NCI-H446 (cell line): ENCODE results near the gene LIN7C.
"Not testable (repeated sequence)": the region's sequence is repeated elsewhere in the genome, so short reads cannot be mapped to it uniquely, and the experiment has no call there.

Source experiments
- DNase-seq, 2 experiments: peaks; one replicate each; lab custom pipeline; 2025; lab: John Stamatoyannopoulos, UW

Gene LIN7C, protein sequence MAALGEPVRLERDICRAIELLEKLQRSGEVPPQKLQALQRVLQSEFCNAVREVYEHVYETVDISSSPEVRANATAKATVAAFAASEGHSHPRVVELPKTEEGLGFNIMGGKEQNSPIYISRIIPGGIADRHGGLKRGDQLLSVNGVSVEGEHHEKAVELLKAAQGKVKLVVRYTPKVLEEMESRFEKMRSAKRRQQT

GRCh38 chr11:27506200-27507182 is at the start of gene LIN7C:
Gene LIN7C (minus strand): TSS chr11:27506769. CDS start chr11:27506752, 17 bp downstream.
- peak; percentile 95 to 97 for DNase-seq

DNA sequence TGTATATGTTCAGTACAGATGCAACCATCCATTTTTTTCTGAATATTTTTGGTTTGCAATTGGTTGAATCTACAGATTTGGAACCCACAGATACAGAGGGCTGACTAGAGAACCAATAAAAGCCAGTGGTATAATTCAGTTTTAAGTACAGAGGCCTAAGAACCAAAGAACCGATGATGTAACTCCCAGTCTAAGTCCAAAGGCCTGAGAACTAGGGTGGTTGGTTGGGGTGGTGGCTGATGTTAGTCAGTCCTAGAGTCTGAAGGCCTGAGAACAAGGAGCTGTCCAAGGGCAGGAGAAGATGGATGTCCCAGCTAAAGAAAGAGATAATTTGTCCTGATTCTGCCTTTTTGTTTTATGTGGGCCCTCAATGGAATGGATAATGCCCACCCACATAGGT is 48.7 kb upstream of the LIN7C start:
- DNase-seq, result no peak

DNA sequence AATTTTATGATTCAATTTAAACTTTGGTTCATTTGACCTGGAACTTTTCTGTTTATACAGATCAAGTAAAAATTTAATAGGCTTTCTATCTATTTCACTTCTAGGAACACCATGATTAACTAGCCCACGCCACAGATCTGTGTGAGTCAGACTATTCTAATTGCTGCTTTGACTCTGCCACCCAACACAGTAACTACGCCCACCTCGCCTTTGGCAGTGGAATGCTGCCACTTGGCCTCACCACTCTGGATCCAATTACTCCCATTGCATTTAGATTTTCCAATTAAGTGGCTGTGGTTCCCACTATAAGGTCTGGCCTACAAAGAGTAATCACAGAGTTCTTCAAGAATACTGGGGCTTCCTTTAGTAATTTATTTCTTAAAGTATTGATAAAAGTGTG is 46.6 kb upstream of the LIN7C start:
- no peak for DNase-seq

DNA sequence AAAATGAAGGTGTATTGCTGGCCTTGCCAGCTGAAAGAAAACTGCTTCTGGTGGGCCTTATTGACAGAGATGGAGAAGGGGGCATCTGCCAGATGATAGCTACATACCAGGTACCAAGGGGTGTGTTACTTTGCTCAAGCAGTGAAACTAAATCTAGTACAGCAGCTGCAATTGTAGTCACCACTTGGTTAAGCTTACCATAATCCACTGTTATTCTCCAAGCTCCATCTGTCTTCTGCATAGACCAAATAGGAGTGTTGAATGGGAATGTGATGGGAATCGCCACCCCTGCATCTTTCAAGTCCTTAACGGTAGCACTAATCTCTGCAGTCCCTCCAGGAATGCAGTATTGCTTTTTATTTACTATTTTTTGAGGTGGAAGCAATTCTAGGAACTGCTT is 45.8 kb upstream of the LIN7C start:
- DNase-seq, result no peak

- no peak for DNase-seq
Measured at GRCh38 chr11:27551127-27551526, 44.6 kb upstream of the LIN7C start.

GRCh38 chr11:27545946-27546345 is 39.4 kb upstream of the LIN7C start:
- DNase-seq, result no peak

DNA sequence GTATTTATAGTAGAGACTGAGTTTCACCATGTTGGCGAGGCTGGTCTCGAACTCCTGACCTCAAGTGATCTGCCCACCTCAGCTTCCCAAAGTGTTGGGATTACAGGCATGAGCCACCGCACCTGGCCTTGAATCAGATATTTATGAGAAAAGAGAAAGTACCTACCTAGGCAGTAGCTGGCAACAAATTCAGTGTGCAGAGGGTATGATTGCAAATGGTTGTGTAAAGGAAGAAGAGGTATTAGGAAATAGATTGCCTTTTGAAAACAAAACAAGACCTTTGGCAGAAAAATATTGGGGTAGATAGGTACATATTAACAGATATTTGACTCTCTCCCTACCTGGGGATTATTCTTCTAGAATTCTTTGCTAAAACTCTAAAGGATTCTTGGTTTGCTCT is 38.5 kb upstream of the LIN7C start:
- DNase-seq, result no peak

- DNase-seq, result no peak
Measured at GRCh38 chr11:27541790-27542189, 35.2 kb upstream of the LIN7C start.

GRCh38 chr11:27540051-27540450 is 33.5 kb upstream of the LIN7C start:
- DNase-seq, result no peak

DNA sequence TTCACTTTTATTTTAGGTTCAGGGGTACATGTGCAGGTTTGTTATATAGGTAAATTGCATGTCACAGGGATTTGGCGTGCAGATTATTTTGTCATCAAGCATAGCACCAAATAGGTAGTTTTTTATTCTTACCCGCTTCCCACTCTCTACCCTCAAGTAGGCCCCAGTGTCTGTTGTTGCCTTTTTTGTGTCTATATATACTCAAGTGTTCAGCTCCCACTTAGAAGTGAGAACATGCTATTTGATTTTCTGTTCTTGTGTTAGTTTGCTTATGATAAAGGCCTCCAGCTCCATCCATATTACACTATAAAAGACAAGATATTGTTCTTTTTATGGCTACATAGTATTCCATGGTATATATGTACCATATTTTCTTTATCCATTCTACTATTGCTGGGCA is 28.5 kb upstream of the LIN7C start:
- no peak for DNase-seq

DNA sequence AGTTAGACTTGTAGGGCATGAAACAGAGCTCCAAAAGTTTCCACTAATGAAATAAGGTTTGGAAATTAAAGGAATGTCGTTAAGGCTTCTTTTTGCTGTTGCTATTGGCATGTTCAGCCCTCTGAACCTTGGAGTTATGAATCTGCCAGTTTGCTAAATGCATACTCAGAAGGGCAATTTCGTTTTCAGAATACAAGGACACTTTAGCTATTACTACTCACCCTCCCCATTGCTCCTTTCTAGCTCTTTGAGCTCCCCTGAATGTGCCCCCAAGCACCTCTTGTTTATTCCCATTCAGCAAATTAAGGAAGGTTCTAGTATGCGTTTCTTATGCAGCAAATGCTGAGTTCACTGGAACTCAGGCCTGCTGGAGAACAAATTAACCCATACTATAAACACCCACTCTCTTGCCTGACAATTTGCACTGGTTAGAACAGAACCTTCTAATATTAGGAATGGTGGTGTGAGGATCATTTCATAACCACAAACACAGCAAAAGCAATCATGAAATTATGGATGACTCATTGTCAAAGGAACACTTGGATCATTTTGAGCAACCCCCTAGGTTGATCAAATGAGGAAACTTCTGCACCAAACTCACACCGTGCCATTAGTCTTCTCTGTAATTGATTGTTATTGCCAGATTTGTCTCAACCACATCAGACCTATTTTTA is 26.2 kb upstream of the LIN7C start:
- no peak for DNase-seq

- DNase-seq, result no peak
Measured at GRCh38 chr11:27528712-27529111, 22.1 kb upstream of the LIN7C start.

DNA sequence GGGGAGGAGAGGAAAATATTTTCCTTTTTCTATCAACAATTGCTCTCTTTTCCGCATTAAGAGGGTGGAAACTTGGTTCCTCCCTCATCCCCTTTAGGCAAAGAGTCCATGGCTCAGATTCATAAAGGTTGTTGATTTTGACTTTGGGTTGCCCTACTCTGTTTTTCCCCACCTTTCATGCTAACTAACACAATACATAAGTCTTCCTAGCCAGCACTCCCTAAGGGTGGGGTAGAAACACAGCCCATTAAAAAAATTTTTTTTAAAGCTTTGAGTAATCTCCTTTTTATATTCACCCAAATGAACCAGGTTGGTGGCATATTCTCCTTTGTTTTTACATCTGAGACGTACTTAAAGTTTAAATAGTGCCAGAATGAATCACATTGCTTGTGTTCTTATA is 20.0 kb upstream of the LIN7C start:
- no peak for DNase-seq

DNA sequence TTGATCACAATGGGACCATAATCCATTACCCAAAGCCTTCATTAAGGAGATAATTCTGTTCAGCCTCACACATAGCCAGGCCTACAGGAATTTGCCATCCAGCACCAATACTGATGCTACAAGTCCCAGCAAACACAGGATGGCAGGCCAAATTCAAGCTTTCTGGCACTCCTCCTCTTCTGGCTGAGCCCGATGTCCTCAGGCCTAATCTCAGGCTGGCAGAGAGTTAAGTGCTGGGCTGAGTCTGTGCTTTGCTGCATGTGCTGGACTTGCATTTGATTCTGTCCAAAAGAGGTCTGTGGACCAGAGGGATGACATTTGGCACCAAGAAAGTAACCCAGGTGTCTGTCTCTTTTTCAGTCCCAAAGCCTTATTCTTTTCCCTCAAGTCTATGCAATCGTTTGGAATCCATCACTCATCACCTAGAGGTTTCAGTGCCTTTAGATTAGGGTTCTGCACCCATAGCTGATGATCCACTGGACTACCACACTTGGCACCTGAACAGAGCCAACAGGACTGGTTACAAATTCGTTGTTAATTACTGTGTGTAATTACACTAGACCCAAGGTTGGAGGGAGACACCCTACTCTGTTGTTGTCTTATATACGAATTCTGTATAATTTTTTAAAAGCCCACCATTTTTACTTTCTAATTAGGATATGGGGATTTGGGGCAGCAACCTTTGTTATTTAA is 19.4 kb upstream of the LIN7C start:
- DNase-seq, result no peak

- no peak for DNase-seq
Measured at GRCh38 chr11:27524155-27524554, 17.6 kb upstream of the LIN7C start.

DNA sequence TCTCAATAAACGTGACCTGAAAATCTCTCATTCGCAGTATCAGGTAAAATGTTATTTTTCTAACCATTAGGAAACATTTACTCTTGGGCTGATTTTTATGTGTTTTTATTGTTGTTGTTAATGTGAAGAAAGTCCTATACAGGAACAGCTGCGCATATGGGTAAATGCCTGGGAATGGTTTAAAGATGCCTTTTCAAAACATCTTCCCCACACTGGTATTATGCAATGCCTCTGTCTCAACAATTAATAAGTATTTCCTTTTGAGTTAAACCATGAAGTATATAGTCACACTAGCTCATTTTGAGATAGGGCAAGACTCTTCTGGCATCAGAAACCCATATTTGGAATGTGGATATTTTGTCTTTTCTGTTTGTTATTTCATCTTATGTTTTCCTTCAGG is 13.7 kb upstream of the LIN7C start:
- no peak for DNase-seq

DNA sequence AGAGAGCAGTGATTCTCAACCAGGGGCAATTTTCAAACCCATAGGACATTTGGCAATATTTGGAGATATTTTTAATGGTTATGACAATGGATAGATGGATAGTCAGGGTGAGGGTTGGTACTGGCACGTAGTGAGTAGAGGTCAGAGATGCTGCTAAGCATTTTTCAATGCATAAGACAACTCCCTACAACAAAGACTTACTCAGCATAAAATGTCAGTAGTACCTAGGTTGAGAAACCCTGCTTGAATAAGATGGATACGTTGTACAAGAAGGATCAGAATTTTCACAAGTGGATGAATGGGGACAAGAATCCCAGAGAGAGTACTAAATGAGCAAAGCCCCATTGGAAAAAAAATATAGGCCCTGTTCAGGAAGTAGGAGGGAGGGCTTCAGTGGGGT is 11.9 kb upstream of the LIN7C start:
- no peak for DNase-seq

- DNase-seq, result not testable (repeated sequence)
Measured at GRCh38 chr11:27517490-27517889, 10.9 kb upstream of the LIN7C start.

- peak; percentile 71 to 81 for DNase-seq
Measured at GRCh38 chr11:27514558-27514957, 8.0 kb upstream of the LIN7C start.

DNA sequence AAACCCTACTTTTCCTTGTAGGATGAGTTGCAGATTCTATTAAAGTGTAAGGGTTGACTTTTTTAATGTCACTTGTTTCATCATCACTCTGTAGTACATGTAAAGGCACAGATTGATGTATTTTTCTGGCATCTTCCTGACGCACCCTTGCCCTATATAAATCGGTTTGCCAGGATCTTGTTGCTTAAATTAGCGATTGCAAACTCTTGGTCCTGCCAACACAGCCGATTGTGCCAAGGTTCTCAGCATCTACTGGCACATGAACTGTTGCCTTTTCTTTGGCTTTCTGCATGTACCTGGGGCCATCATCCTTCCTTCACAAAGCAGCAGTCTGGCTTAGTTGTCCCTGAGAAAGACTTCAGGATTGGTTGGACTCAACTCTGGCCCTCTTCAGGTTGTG is 7.5 kb upstream of the LIN7C start:
- DNase-seq, result peak; percentile 41 to 75

- DNase-seq, result no peak
Measured at GRCh38 chr11:27513389-27513788, 6.8 kb upstream of the LIN7C start.

GRCh38 chr11:27512238-27512637 is 5.7 kb upstream of the LIN7C start:
- DNase-seq, result no peak
